GM12875 (cell line): ENCODE measurements around the gene GAGE10.
"Not testable (repeated sequence)": the region's sequence is repeated elsewhere in the genome, so short reads cannot be mapped to it uniquely, and the experiment has no call there.

Source experiments
- H3K4me3 ChIP-seq: one replicate; pipeline ENCODE4 v1.5.1; 2011; ENCODE audit warnings: low read depth, low read length, control low read depth
- TF ChIP-seq, protein P1 (sequence below): IDR thresholded peaks from 2 replicates; pipeline ENCODE4 v1.5.1; 2011; ENCODE audit warnings: low read depth, mild to moderate bottlenecking, control low read depth, inconsistent platforms, low read length, moderate library complexity, borderline replicate concordance; ENCODE audit not compliant: insufficient read depth

Gene GAGE10

GRCh38 chrX:49308604-49309269 is 5.3 kb downstream of the GAGE10 start:
- H3K4me3 ChIP-seq = no peak overlapping the region

GRCh38 chrX:49309401-49309981 is 6.0 kb downstream of the GAGE10 start:
- H3K4me3 ChIP-seq = no peak overlapping the region
- TF ChIP-seq, protein P1, sequence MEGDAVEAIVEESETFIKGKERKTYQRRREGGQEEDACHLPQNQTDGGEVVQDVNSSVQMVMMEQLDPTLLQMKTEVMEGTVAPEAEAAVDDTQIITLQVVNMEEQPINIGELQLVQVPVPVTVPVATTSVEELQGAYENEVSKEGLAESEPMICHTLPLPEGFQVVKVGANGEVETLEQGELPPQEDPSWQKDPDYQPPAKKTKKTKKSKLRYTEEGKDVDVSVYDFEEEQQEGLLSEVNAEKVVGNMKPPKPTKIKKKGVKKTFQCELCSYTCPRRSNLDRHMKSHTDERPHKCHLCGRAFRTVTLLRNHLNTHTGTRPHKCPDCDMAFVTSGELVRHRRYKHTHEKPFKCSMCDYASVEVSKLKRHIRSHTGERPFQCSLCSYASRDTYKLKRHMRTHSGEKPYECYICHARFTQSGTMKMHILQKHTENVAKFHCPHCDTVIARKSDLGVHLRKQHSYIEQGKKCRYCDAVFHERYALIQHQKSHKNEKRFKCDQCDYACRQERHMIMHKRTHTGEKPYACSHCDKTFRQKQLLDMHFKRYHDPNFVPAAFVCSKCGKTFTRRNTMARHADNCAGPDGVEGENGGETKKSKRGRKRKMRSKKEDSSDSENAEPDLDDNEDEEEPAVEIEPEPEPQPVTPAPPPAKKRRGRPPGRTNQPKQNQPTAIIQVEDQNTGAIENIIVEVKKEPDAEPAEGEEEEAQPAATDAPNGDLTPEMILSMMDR = no peak

More at GRCh38 chrX:49308604-49309269, 5.3 kb downstream of the GAGE10 start:
- TF ChIP-seq, protein P1 = no peak

- TF ChIP-seq, protein P1 = no peak
- H3K4me3 ChIP-seq = no peak overlapping the region
Measured at GRCh38 chrX:49310371-49310770, 6.9 kb downstream of the GAGE10 start.

DNA sequence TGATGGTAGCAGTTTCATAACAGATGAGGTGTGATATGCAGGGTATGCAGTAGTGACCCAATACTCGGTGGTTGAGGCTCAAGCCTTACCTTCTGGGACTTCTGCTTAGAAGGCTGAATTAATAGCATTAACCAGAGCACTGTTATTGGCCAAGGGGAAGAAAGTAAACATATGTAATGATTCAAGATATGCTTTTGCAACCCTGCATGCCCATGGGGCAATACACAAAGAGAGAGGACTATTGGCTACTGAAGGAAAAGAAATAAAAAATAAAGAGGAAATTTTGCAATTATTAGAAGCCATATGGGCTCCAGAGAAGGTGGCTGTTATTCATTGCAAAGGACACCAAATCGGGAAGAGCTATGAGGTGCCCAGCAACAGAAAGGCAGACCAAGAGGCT is 8.7 kb downstream of the GAGE10 start:
- TF ChIP-seq, protein P1 = no peak
- H3K4me3 ChIP-seq = no peak overlapping the region

DNA sequence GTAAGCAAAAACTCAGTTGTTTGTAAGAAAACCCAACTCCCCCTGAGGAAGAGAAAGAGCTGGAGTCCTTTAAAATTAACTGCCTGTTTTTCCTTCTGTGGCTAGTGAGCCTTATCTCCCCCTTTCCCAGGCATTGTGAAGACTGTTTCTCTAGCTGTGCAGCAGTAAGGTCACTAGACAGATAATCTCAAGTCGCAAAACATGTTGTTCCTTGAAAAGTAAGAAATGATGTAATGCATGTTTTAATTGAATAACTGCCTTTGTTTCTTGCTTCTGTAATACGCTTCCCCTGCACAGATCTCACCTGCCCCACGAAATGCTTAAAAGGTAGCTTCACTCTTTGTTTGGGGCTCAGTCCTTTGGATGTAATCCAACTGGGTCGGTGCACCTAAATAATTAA is 12.6 kb downstream of the GAGE10 start:
- TF ChIP-seq, protein P1 = no peak
- no peak overlapping the region for H3K4me3 ChIP-seq

DNA sequence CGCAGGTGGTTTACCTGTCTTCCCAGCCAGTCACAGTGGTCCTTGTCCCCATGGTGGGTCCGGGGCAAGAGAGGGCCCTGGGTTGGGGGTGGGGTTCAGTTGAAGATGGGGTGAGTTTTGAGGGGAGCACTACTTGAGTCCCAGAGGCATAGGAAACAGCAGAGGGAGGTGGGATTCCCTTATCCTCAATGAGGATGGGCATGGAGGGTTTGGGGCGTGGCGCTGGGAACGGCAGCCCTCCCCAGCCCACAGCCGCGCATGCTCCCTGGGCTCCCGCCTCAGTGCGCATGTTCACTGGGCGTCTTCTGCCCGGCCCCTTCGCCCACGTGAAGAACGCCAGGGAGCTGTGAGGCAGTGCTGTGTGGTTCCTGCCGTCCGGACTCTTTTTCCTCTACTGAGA is 18.3 kb downstream of the GAGE10 start, which contains the start of gene GAGE12J:
GAGE12J (plus strand) TSS at position 301 of the 400 bp plus-strand sequence. CDS start 1,157 bp downstream, outside the sequence.
- H3K4me3 ChIP-seq = not testable (repeated sequence)

DNA sequence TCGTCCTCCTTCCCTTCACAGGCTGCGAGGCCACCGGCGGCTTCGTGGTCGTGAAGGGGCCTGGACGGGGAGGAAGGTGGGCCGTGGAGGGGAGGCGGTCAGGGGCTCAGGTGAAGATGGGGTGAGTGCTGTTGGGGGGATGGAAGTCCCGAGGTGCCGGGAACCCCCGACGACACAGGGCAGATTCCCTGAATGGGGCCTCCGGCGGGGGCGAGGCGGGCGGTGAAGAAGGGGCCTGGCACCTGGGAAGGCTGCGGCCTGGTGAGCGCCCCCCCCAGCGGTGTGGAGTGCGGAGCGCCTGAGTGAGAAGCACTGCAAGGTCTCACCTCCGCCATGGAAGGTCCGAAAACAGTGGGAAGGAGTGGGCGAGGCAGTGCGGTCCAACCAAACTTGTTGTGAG is 18.8 kb downstream of the GAGE10 start:
- H3K4me3 ChIP-seq = not testable (repeated sequence)

DNA sequence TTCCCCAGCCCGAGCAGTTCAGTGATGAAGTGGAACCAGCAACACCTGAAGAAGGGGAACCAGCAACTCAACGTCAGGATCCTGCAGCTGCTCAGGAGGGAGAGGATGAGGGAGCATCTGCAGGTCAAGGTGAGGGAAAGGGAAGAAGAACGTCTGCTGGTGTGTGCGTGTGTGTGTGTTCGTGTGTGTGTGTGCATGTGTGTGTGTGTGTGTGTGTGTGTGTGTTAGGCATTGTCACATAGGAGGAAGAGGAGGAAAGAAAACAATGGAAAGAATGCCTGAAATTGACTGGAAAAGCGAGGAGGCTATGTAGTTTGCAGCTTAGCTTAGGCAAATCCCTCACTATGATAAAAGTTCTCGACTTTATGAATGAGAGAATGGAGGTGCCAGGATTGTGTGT is 20.3 kb downstream of the GAGE10 start:
- H3K4me3 ChIP-seq = not testable (repeated sequence)

GRCh38 chrX:49330421-49330820 is 27.0 kb downstream of the GAGE10 start:
- H3K4me3 ChIP-seq = not testable (repeated sequence)

- H3K4me3 ChIP-seq = not testable (repeated sequence)
Measured at GRCh38 chrX:49331282-49331681, 27.8 kb downstream of the GAGE10 start, which contains the start of gene GAGE13. TSS of gene GAGE13 (plus strand) at chrX:49331582. CDS start at chrX:49332738, 1,156 bp downstream.

DNA sequence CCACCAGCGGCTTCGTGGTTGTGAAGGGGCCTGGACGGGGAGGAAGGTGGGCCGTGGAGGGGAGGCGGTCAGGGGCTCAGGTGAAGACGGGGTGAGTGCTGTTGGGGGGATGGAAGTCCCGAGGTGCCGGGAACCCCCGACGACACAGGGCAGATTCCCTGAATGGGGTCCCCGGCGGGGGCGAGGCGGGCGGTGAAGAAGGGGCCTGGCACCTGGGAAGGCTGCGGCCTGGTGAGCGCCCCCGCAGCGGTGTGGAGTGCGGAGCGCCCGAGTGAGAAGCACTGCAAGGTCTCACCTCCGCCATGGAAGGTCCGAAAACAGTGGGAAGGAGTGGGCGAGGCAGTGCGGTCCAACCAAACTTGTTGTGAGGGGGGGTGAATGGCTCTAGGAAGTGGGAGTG is 28.4 kb downstream of the GAGE10 start:
- H3K4me3 ChIP-seq = not testable (repeated sequence)

DNA sequence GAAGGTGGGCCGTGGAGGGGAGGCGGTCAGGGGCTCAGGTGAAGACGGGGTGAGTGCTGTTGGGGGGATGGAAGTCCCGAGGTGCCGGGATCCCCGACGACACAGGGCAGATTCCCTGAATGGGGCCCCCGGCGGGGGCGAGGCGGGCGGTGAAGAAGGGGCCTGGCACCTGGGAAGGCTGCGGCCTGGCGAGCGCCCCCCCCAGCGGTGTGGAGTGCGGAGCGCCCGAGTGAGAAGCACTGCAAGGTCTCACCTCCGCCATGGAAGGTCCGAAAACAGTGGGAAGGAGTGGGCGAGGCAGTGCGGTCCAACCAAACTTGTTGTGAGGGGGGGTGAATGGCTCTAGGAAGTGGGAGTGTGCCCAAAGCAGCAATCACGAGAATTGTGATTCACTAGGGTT is 38.0 kb downstream of the GAGE10 start:
- not testable (repeated sequence) for H3K4me3 ChIP-seq

GRCh38 chrX:49344496-49345175 is 41.2 kb downstream of the GAGE10 start:
- not testable (repeated sequence) for H3K4me3 ChIP-seq
